Measurements from ENCODE around the gene GUCY1A2.
"Not testable (repeated sequence)": the region's sequence is repeated elsewhere in the genome, so short reads cannot be mapped to it uniquely, and the experiment has no call there.

The GUCY1A2 gene

DNA sequence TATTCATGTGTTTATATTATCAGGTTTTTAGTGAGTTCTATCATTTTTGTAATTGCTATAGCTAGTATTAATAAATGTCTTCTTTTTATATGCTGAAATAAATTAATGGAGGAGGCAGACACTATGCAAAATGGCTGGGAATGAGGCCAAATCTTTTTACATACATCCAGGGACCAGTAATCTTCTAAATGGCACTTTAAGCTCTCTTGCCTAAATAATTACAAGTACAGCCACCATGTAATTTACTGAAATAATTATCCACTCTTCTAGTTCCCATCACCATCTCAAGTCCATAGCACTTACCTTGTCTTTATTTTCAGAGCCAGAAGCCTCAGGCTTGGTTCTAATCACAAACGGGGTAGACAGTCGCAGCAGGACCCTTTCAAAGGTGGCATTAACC, 79.1 kb downstream of the GUCY1A2 start:
- no peak for DNase-seq (ENCODE audit: low read depth)

DNA sequence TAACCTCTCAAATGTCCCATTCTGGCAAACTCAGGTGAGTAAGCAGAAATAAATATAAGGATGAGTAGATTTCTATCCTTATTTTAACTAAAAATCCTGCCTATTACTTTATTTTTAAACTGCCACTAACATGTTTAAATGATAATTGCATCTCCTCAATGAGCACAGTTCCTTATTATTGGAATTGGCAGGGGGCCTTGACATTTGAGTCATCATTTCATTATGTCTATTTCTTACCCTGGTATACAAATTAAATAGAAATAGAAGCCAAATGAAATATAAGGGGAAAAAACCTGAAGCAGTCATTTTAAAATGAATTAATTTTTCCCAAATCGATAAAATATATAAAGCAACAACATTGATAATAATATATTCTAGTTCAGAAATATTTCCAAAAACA, 81.2 kb downstream of the GUCY1A2 start:
- DNase-seq (ENCODE audit: low read depth): no peak

DNA sequence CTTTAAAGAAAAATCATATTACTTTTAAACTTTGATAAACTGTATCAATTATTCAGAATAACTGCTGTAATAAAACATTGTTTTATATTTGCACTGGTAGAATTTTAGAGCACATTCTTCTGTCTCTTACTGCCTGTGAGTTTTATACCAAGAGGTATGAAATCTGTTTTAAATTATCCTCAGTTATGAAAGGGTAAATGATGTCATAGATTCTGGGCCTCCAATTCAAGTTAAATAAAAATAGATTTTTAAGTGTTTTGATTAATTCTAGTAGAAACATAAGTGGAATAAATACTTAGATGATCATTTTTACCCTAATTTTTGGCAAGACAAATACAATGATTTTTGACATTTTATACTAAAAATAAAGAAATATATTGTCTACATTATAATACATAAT, 93.0 kb downstream of the GUCY1A2 start:
- no peak for DNase-seq (ENCODE audit: low read depth)

DNA sequence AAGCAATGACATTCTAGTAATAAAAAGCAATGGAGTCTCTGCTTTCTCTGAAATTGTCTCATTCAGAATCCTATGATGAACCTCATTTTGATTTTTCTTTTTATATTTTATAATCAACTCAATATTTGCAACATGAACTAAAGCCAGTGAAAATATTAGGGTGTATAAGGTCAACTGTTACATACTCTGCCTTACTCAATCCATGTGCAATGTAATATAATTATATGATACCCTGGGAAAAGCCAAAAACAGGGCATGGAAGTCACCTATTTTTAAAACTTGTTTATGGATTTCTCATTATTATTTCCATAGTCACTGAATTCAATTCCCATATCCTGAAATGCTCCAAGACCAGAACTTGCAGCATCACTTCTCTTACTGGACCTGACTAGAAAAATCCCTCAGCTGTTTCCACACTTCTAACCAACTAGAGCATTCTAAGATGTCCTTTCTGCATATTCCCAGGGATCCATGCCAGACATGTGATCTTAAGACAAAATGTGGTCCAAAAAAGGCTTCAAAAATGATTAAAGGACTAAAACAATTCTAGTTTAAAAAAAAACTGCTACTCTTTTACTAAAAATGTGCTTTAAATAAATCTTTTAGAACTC, 97.3 kb downstream of the GUCY1A2 start:
- no peak for DNase-seq (ENCODE audit: low read depth)

DNA sequence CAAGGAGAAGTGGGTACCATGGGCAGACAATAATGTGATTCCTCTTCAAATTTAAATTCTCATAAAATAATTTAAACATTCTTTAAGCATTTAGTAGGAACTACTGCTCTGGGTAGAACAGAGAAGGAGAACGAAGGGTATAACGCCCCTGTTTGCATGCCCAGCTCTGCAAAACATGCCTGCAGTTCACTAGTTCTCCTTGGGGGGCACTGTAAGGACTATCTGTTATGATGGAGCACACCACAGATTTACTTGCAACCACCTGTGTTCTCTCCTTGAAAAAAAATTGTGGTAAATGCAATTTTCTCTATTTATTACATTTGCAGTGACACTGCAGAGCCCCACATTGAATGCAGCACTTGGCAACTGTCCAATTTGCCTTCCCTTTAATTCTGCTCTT, 100.3 kb downstream of the GUCY1A2 start:
- no peak for DNase-seq (ENCODE audit: low read depth)

DNA sequence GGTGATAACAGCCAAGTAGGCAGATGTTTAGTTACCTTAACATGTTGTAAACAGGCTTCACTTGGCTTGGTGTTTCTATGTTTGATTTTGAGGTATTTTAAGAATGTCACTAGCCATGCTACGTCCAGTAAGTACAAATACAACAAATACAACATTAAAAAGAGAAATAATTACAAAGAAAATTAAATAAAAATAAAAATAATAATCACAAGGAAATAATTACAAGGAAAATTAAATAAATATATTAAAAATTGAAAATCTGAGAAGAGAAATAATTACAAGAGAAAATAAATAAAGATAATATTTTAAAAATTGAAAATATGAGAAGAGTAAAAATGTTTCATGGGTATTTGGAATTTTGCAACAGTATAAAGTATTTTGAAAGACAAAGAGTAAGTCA, 103.9 kb downstream of the GUCY1A2 start:
- no peak for DNase-seq (ENCODE audit: low read depth)

DNA sequence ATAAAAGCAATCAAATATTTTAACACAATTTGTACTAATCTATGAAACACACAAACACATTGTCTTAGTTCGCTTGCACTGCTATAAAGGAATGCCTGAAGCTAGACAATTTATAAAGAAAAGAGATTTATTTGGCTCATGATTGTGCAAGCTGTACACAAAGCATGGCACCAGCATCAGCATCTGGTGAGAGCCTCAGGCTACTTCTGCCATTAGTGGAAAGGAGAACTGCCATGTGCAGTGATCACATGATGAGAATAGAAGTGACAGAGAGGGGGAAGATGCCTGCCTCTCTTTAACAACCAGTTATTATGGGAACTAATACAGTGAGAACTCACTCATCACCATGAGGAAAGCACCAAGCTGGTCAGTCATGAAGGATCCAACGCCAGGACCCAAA, 105.1 kb downstream of the GUCY1A2 start:
- DNase-seq (ENCODE audit: low read depth): no peak

DNA sequence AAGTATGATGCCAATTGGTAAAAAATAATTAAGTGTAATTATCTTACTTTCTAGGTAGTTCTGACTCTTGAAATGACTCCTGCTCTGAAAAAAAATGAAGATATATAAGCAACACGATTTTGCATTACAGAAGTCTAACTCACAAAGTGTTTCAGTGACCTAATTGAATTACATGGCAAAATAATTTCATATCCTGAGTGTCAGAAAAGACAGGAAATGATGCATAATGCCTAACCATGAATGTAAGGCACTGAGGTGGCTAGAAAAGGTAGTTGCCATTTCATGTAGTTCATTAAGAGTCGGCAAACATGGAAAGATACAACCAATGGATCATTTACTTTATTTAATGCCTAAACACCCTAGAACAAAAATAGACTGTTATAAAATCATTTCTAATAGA, 113.5 kb downstream of the GUCY1A2 start:
- no peak for DNase-seq (ENCODE audit: low read depth)

DNA sequence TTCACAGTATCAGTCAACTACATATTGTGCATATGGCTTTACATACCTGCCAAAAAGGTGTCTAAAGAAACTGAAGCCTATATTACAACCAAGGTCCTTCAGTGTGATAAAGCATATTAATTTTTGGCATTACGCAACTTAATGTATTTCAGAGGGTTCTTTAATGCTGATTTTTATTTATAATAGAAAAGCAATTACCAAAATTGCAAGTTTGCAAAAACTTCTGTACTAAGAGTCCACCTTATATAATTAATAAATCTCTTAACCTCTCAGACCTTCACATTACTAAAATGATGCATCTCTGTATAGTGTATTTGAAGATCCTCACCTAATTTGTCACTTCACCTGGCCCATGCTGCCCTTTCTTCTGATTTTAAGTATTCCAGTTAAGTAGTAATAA, 128.6 kb downstream of the GUCY1A2 start:
- no peak for DNase-seq (ENCODE audit: low read depth)

DNA sequence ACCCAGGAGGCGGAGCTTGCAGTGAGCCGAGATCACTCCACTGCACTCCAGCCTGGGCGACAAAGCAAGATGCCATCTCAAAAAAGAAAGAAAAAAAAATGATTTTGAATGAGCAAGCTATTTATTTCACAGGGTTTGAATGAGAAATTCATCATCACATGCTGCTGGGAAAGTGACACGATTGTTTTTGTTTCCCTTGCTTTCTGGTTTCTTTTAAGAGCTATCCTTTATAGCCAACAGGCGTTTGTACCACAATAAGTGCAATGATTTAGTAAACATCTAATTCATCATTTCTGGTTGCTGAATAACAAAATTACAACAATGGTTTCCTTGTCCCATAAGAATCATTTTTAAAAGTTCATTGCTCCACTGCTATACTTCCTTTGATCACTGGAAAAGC, 129.9 kb downstream of the GUCY1A2 start:
- no peak for DNase-seq (ENCODE audit: low read depth)

DNA sequence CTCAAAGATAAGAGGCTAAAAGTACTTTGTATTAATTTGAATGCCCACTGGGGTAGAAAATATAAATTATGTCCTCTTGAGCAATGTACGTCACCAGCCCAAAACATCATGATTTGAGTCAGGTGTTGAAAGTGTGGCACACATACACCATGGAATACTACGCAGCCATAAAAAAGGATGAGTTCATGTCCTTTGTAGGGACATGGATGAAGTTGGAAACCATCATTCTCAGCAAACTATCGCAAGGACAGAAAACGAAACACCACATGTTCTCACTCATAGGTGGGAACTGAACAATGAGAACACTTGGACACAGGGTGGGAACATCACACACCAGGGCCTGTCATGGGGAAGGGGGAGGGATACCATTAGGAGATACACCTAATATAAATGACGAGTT, 134.6 kb downstream of the GUCY1A2 start:
- not testable (repeated sequence) for DNase-seq (ENCODE audit: low read depth)

DNA sequence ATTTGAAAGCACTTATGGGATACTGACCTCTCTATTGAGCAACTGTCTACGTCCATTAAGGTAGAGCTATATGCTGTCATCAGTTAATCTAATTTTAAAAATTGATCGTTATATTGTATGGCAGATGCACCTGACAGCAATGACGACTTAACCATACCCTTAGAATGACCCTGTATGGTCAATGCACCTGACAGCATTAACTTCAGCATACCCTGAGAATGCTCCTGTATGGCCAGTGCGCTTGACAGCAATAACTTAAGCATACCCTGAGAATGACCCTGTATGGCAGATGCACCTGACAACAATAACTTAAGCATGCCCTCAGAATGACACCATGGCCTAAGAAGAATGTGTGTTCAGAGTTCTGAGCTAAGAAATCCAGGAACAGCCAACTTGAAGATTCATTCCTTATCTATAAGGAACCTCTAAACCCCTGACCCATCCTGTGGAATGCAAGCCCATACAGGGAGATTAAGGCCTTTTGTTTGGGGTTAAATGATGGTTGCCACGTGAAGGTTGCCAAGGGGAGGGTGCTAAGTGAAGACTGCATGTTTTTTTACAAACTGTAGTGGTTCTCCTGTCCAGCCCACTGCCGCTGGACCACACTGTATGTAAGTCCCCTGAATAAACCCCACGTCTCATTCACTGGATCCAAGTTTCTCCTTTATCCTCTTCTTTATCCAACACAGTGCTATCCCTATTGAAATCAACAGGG, 138.3 kb downstream of the GUCY1A2 start:
- no peak for DNase-seq (ENCODE audit: low read depth)

DNA sequence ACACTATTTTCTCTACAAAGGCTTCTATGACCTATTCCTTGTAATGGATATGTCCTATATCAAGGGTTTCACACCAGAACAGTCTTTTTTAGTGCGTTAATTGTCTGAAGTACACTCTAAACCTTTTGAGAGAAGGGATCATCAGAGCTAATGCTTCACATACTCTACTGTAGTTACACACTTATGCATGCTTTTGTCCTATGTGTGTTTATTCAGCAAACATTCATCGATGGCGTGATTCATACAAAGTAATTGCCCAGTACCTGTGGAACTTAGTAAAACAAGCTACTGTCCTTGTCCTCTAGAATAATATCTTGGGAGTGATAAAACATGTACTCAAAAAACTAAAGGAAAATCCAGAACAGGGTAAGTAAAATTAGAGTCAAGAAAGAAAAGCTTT, 139.2 kb downstream of the GUCY1A2 start:
- no peak for DNase-seq (ENCODE audit: low read depth)

DNA sequence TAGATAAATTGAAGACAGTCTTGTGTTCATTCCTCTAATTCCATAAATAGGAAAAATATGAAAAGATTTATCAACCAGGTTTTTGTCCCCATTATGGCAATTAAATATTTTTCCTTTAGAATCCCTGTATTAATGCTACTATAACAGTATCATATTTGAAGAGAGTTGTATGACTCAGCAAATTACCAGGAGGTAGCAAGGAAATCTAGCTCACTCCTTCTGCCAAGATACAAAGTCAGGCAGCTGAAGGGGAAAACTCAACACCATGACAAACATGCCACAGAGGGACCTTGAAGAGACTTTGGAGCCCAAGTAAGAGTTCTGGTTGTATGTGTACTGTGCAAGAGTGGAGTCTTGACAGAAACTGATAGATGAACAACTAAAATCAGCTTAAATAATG, 143.3 kb downstream of the GUCY1A2 start:
- no peak for DNase-seq (ENCODE audit: low read depth)

DNA sequence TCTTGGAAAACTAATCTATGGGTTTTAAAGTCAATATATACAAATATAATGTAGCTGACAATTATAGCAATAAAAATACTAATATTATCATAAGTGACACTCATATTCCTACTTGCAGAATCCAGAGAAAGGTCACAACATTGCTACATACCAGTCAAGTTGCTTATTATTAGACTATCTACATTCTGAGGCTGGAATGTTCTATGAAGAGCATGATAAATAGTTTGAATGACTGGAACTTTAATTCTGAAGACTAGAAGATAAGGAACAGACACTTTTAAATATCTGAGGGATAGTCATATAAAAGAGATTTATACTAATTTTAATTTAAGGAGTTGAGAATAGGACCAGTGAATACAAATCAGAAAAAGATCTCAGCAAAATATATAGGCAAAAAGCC, 146.0 kb downstream of the GUCY1A2 start:
- DNase-seq (ENCODE audit: low read depth): no peak

DNA sequence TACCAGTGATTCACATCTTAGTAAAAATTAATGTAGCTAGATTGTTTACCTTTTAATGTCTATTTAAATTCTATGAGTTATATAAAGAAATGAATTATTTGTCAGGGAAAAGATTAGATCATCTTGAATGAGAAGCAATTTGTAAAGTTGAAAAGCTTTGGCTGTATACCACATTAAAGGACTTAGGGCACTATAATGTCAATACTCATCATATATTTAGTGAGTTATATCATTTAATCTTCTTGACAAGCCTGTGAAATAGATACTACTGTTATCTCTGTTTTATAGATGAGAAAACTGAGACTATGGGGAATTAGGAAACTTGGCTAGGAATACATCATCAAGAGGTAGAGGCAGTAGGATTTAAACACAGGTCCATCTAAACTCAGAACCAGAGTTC, 160.1 kb downstream of the GUCY1A2 start:
- DNase-seq (ENCODE audit: low read depth): no peak

DNA sequence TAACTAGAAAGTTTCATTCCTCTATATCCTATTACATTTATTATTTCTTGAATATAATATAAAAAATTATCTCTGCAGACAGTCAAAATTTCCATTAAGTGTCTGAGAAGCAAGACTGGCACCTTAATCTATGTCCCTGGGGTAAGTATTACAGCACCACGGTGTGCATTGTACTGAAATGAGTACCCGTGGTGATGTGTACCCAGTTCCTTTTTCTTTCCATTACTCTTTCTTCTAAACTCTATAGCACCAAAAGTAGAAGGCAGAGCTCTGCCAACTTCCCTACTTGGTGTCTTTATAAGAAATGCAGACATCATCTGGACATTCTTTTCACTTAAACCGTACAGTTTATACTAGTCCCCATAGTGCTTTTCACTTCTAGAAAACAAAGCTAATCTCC, 161.7 kb downstream of the GUCY1A2 start:
- DNase-seq (ENCODE audit: low read depth): no peak

DNA sequence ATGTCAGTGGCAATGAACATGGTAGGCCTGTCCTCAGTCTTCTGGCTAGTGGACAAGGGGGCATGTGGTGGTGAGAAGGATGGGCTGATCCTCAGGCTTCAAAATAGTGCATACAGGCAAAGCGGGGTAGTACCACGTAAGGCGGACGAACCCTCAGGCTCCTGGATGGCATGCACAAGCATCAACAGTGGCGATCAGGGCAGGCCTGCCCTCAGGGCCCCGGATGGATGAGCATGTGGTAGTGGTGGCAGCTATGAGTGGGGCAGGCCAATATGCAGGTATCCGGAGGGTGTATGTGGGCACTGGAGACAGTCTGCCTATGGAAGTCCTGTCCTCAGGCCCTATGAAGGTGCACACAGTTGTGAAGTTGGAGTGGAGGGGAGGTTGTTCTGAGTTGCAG, 163.8 kb downstream of the GUCY1A2 start:
- DNase-seq (ENCODE audit: low read depth): no peak

DNA sequence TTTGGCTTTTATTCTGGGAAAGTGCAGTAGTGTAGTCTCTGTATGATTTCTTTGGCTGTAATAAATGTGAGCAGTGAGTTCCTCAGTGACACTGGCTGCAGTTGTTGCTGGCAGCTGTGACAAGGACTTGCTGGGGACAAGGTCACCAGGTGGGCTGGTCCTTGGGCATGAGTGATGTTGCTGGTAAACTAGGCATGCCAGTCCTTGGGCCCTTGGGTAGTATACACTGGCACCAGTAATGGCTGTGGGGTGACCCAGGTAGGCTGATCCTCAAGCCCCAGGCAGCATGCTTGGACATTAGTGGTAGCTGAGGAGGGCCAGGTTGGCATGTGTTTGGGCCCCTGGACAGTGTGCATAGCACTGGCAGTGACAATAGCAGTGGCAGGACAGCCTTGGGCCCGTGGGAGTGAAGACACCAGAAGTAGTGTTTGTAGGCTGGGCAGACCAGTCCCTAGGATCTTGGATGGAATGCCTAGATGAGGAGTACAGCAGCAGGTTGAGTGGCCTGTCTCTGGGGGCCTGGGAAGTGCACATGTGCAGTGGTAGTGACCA, 164.3 kb downstream of the GUCY1A2 start:
- DNase-seq (ENCODE audit: low read depth): no peak

DNA sequence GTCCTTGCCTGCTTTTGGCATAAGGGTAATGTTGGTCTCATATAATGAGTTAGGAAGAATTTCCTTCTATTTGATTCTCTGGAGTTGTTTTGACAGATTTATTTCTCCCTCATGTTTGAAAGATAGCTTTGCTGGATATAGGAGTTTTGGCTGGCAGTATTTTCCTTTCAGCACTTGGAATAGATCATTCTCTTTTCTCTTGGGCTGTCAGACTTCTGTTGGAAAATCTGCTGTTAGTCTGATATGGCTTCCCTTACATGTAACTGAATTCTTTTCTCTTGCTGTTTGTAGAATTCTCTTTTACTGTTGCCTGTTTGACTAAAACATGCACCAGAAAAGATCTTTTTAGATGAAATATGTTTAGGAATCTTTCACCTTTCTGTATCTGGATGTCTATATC, 165.5 kb downstream of the GUCY1A2 start:
- DNase-seq (ENCODE audit: low read depth): no peak

DNA sequence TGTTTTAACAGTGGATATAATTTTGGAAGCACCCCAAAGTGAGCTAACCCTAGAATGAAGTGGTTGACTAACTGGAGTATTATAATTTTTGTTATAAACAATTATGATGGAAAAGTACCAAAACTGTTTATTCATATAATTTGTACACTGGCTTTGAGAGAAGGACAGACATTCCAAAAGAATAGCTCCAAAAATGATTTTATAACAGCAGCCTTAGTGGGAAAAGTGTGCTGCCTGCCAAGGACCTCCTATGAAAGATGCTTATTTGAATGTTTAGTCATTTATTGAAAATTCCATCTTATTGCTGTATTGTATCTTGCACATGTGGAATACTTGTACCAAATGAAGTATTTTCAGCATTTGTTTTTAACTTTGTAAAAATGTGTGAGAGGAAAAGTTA, 169.8 kb downstream of the GUCY1A2 start:
- no peak for DNase-seq (ENCODE audit: low read depth)

DNA sequence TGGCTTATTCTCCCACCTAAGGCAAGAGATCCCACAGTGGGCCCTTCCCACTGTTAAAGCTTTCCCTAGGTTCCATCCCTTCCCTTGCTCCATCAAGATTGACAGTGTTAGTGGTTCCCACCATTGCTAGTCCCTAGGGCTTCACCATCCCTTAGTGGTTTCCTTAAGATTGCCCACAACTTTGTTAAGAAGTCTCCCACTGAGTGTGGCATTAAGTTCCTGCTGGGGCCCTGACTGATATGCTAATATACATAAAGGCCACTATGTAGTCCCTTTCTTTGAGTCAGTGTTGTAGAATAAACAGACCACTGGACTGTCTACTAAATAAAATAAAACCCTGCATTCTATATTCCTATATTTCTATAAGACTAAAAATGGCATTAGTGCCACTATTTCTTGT, 176.1 kb downstream of the GUCY1A2 start:
- no peak for DNase-seq (ENCODE audit: low read depth)

DNA sequence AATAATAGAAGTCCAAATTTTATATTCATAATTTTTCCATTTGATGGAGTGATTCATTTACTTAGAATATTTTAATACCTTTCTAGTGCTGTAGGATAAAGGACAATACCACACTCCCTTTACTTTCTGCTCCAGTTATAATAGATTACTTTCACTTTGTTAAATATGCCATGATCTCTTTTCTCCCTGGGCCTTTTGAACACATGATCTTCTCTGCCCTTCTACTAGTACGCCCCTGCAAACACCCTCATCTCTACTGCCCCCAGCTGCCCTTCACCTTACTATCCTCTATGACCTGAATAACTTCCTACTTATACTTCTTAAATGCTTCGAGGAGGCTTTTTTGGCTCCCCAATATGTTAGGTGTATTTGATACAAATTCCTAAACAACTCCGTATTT, 177.3 kb downstream of the GUCY1A2 start:
- no peak for DNase-seq (ENCODE audit: low read depth)

DNA sequence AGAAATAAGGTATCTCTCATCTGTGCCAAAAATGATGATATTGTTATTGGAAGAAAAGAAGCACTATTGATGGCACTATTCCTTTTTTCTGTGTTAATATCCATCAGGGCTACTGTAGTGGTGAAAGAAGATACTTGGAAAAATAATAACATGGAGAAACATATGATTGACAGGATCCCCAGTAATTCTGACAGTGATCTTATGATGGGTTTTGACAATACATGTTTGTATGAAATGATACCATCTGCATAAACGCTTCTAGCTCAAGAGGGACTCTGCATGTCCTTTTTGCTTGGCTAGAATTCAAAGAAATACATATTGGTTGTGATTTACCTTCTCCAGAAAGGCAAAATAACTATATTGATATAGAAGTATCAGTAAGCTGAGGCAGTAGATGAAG, 178.1 kb downstream of the GUCY1A2 start:
- DNase-seq (ENCODE audit: low read depth): no peak
